ENCODE data around the gene BMP3.
"Not testable (repeated sequence)": the region's sequence is repeated elsewhere in the genome, so short reads cannot be mapped to it uniquely, and the experiment has no call there.

Gene BMP3, protein sequence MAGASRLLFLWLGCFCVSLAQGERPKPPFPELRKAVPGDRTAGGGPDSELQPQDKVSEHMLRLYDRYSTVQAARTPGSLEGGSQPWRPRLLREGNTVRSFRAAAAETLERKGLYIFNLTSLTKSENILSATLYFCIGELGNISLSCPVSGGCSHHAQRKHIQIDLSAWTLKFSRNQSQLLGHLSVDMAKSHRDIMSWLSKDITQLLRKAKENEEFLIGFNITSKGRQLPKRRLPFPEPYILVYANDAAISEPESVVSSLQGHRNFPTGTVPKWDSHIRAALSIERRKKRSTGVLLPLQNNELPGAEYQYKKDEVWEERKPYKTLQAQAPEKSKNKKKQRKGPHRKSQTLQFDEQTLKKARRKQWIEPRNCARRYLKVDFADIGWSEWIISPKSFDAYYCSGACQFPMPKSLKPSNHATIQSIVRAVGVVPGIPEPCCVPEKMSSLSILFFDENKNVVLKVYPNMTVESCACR

DNA sequence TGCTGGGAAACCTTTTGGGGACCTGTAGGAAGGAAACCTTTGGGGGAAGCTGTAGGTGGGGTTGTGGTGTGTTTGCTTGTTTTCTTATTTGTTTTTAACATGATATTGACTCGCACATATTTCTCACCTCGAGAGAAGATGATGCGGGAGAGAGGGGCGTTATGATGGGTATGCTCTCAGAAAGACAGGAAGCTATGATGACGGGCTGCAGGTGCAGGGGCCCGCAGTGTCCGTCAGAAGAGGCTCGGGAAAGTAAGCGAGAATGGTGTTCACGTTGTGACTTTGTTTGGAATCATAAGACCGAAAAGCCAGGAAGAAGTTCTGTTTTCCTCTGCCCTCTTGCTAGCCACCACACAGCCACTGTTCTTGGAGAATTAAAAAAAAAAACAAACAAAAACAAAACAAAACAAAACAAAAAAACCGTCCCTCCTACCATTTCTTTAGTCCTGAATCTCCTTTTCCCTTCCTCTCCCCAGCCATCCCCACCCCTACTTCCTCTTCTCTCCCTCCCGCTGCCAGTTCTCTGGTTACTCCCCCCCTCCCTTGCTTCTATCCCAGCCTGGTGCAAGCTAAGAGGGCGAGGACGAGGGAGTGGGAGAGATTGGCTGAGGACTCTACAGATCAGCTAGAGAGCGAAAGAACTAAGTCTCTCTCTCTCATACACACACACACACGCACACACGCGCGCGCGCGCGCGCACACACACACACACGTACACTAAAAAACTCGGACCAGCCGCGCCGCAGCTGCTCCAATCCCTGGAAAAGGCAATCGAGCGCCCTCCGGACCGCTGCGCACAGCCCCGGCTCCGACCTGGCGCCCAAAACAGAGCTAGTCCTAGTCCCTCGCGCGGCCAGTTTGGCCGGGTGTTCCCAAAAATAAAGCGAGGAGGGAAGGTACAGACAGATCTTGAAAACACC, at the start of gene BMP3:
TSS of gene BMP3 (plus strand) at position 648 of the 920 bp plus-strand sequence. CDS start 577 bp downstream, outside the sequence.
- DNase-seq = no peak

DNA sequence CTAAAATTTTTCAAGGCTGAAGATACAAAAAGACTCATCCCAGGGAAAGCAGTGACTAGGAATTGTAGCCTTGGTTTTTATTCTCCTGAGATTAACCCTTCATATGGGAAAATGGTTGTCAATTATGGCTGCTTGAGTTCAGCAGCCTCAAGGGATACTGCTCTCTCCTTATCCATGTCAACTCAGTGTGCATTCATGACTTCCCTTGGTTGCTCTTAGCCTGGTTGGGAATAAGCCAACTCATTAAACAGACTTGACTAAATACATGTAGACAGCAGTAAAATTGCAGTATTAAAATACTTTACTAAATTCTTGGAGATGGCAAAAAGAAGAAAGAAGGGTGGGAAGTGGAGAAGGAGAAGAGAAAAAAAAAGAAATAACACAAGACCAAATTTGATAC, 44.5 kb upstream of the BMP3 start:
- DNase-seq = no peak

DNA sequence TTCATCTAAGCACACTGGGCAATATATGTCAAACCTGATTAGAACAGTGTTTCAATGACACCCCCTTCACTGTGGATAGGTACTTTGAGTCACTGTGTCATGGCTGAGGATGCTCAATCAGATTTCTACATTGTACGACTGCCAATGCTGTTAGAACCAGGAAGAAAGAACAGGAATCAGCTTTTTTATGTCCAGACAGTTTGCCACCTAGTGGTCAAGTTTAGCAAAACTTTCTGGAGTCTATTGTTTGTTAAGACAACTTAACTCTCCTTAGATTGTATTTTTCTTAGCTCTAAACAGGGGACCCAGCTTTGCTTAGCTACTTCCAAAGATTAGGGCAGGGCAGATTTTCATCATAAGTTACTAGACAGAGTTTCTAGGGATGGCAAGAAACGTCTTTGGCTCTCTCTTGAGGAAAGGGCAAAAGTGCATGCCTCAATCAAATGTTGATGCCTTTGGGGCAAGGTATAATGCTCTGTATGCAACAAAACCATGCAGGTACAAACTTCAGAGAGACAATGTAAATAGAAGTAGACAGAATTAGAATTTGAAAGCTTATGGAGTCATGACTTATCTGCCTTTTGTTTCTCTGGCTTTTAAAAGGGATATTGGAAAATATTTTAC, 40.5 kb upstream of the BMP3 start:
- peak in 6 of 56 donors; percentile 0 to 8 (median 2) for DNase-seq

GRCh38 chr4:80990851-80991250, 39.7 kb upstream of the BMP3 start:
- DNase-seq = no peak

DNA sequence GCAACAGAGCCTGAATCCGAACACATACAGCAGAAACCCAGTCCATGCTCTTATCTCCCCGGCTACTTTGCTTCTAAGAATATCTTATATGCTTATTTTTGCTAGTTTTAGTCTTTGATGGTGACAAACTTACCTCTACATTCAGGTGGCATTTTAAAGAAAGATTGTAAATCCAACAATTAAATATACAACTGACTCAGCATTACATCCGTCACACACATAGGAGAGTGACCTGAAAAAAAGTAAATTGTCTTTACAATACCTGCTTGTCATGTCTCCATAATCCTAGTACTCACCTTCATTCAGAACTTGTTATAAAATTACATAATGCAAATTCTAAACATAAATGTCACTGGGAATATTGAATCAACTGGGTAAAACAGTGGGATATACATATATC, 30.6 kb upstream of the BMP3 start:
- DNase-seq = no peak

DNA sequence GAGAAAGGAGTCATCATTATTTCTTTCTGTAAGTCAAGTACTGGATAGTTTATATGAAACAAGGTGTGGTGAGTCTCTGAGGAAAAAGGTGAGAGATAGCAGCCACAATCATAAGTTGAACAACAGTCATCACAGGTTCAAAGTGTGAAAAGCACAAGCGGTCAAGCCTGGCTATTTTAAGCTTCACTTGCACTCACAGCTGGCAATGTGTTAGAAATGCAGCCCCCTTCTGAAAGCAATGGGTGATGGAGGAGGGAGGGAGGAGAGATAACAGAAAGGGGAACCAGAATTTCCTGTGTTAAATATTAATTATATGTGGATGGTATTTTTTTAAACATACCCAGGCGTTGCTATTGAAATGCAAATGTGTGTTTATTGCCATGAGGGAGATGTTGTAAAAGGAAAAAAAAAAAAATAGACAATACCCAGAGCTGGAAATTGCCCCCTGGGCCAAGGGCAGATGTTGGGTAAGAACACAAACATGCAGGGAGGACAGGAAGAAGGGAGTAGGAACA, 26.9 kb upstream of the BMP3 start:
- DNase-seq = no peak

DNA sequence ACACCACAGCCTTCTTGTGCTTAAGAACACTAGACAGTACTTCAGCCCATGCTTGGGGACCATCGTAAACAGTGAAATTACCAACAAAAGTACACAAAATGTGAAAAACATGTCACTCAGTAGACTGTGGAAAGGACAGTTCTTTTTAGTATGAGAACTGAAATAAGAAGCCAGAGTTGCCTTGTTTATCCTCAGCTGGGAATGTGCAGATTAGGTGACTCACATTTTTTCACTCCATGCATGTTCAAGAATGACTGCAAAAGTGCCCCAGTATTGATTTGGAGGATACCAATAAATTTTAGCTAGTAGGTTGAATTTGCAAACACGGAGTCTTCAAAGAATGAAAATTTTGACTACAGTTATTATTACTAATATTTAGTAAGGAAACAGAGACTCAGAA, 23.1 kb upstream of the BMP3 start:
- DNase-seq = no peak

GRCh38 chr4:81016566-81016965, 13.9 kb upstream of the BMP3 start:
- not testable (repeated sequence) for DNase-seq

DNA sequence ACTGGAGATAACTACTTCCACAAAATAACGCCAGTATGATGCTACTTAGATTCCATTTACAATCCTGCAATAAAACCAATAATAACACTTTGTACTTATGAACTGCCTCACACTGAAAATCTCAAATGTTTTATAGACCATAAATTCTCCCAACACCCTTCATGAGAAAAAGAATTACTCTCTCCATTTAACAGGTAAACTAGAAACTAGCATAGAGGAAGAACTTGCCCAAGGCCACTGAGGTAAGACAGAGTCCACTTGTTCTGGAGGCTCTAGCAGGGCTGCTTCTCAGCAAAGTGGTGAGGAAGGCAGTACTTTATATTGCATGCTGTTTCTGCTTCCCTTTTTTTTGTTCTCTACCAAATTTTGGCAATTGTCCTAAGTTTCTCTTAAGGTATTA, 11.5 kb upstream of the BMP3 start:
- no peak for DNase-seq

GRCh38 chr4:81021142-81021944, 9.2 kb upstream of the BMP3 start:
- DNase-seq = no peak

DNA sequence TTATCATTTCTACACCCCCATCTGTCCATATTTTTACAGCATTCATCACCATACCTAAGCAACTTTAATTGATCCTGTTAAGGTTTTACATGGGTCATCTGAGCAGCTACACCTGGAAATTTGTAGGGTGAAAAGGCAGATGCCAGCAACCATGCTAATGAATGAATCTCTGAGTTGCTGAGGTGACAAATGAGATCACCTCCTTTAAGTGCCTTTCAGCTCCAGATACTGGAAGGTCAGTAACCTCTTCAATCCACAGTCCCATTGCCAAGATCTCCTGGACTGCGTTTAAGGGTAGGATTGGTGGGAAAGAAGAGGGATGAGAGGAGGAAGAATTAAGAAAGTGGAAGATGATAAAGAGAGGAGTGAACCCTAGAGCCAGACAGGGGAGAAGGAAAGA, 8.5 kb upstream of the BMP3 start:
- DNase-seq = no peak

DNA sequence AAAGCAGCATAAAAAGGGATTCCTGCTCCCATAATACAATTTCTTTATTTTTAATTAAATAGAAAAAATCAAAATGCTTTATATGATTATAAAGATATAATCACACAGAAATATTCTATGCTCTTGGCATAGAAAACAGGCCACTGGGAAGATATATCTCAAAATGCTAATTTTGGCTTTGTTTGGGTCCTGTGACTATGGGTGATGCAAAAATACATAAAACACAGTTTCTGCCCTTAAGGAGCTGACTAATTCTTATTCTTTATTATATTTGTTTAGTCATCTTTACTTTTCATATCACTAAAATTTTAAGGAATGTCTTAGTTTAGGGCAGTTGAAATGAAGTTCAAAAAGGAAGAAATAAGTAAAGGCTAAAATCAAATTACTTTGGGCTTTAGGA, 7.0 kb upstream of the BMP3 start:
- no peak for DNase-seq

GRCh38 chr4:81030981-81031791, 678 bp downstream of the BMP3 start:
- DNase-seq = no peak

GRCh38 chr4:81031796-81032551, 1.5 kb downstream of the BMP3 start:
- no peak for DNase-seq

- no peak for DNase-seq
Measured at GRCh38 chr4:81032771-81033684, 2.5 kb downstream of the BMP3 start.

GRCh38 chr4:81038636-81039350, 8.3 kb downstream of the BMP3 start:
- no peak for DNase-seq

DNA sequence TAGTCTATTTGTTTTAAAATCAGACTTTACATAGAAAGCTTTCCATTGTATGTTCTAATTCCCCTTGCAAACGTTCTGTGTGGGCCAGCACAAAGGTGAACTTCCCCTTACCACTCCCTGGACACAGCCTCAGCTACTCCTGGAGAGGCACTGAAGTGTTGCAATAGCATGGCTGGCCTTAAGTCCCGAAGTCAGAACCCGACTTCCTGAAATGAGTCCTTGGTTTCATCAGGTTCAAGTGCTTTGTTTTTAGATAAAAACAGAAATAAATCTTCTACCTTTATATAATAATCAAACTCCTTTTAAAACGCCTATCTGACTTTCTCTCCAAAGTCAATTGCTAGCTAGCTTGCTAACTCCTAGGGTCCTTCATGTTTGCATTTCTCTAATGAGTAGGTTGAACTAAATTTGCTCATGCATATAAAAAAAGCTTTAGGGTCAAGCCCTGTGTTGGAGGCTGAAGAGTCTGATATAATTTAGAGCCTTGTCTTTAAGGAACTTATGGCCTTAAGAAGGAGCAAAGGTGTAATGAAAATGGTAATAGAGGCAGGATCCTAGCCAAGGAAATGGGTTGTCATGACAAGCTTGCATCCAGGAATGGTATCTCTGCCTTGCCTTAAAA, 9.0 kb downstream of the BMP3 start:
- no peak for DNase-seq

All from nucleus accumbens (tissue), 56 donors.